ENCODE results near the gene CALD1.

Gene CALD1

GRCh38 chr7:134927076-134927475, 147.6 kb downstream of the CALD1 start:
- Histone ChIP-seq H3K9me3 (no peaks in the 10 kb centered on the region), H3K27me3 (no peaks in the 10 kb centered on the region), H3K4me1 (no peaks in the 10 kb centered on the region), H3K4me3 (ENCODE audit: low read depth, low read length) (no peak overlapping the region), H3K36me3 (peaks cover 4% of the 10 kb centered on the region; the same call in 1 of the 2 replicates)
- TF ChIP-seq, protein P1, sequence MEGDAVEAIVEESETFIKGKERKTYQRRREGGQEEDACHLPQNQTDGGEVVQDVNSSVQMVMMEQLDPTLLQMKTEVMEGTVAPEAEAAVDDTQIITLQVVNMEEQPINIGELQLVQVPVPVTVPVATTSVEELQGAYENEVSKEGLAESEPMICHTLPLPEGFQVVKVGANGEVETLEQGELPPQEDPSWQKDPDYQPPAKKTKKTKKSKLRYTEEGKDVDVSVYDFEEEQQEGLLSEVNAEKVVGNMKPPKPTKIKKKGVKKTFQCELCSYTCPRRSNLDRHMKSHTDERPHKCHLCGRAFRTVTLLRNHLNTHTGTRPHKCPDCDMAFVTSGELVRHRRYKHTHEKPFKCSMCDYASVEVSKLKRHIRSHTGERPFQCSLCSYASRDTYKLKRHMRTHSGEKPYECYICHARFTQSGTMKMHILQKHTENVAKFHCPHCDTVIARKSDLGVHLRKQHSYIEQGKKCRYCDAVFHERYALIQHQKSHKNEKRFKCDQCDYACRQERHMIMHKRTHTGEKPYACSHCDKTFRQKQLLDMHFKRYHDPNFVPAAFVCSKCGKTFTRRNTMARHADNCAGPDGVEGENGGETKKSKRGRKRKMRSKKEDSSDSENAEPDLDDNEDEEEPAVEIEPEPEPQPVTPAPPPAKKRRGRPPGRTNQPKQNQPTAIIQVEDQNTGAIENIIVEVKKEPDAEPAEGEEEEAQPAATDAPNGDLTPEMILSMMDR (IDR thresholded peaks at IDR 0.05; ENCODE audit: low read depth, low read length): no peak
- DNase-seq: no peak

GRCh38 chr7:134927723-134928122, 148.3 kb downstream of the CALD1 start:
- DNase-seq: no peak

GRCh38 chr7:134928554-134928953, 149.1 kb downstream of the CALD1 start:
- Histone ChIP-seq H3K27me3 (no peaks in the 10 kb centered on the region), H3K36me3 (peaks cover 14% of the 10 kb centered on the region), H3K4me1 (no peaks in the 10 kb centered on the region), H3K4me3 (ENCODE audit: low read depth, low read length) (no peak overlapping the region), H3K9me3 (no peaks in the 10 kb centered on the region)
- DNase-seq: no peak
- TF ChIP-seq, protein P1 (IDR thresholded peaks at IDR 0.05; ENCODE audit: low read depth, low read length): no peak

More at GRCh38 chr7:134927723-134928122, 148.3 kb downstream of the CALD1 start:
- peaks cover 6% of the 10 kb centered on the region for H3K36me3 ChIP-seq
- no peaks in the 10 kb centered on the region for H3K27me3 ChIP-seq
- no peaks in the 10 kb centered on the region for H3K4me1 ChIP-seq
- TF ChIP-seq, protein P1 (IDR thresholded peaks at IDR 0.05; ENCODE audit: low read depth, low read length): no peak
- H3K4me3 ChIP-seq (ENCODE audit: low read depth, low read length): no peak overlapping the region
- no peaks in the 10 kb centered on the region for H3K9me3 ChIP-seq

DNA sequence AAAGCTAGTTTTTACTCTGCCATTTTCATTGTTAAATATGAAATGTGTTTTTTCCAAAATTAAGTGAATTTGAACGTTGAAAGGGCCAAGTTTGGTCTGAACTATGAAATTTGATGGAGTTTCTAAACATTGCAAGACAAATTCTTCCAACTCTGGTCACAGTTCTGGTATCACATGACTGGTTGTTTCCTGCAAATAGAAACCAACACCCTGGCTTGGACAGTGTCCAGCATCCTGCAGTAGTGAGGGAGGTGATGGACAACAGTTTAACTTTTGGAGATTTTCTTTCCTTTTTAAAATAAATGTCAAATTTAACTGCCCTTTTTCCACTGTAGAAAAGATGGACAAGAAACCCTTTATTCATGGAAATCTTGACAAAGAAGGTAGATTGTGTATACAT, 152.1 kb downstream of the CALD1 start:
- TF ChIP-seq, protein P1 (IDR thresholded peaks at IDR 0.05; ENCODE audit: low read depth, low read length): no peak
- Histone ChIP-seq H3K4me1 (no peaks in the 10 kb centered on the region), H3K36me3 (peaks cover 31% of the 10 kb centered on the region), H3K4me3 (ENCODE audit: low read depth, low read length) (no peak overlapping the region), H3K9me3 (no peaks in the 10 kb centered on the region), H3K27me3 (no peaks in the 10 kb centered on the region)
- DNase-seq: no peak

GRCh38 chr7:134932707-134933370, 153.4 kb downstream of the CALD1 start:
- Histone ChIP-seq H3K9me3 (no peaks in the 10 kb centered on the region), H3K4me3 (ENCODE audit: low read depth, low read length) (no peak overlapping the region), H3K4me1 (no peaks in the 10 kb centered on the region), H3K36me3 (peaks cover 31% of the 10 kb centered on the region), H3K27me3 (no peaks in the 10 kb centered on the region)
- TF ChIP-seq, protein P1 (IDR thresholded peaks at IDR 0.05; ENCODE audit: low read depth, low read length): no peak
- no peak for DNase-seq

DNA sequence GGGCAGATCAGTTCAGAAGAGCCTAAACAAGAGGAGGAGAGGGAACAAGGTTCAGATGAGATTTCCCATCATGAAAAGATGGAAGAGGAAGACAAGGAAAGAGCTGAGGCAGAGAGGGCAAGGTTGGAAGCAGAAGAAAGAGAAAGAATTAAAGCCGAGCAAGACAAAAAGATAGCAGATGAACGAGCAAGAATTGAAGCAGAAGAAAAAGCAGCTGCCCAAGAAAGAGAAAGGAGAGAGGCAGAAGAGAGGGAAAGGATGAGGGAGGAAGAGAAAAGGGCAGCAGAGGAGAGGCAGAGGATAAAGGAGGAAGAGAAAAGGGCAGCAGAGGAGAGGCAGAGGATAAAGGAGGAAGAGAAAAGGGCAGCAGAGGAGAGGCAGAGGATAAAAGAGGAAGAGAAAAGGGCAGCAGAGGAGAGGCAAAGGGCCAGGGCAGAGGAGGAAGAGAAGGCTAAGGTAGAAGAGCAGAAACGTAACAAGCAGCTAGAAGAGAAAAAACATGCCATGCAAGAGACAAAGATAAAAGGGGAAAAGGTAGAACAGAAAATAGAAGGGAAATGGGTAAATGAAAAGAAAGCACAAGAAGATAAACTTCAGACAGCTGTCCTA, 154.1 kb downstream of the CALD1 start:
- H3K9me3 ChIP-seq: no peaks in the 10 kb centered on the region
- TF ChIP-seq, protein P1 (IDR thresholded peaks at IDR 0.05; ENCODE audit: low read depth, low read length): no peak
- no peaks in the 10 kb centered on the region for H3K27me3 ChIP-seq
- no peak for DNase-seq
- no peaks in the 10 kb centered on the region for H3K4me1 ChIP-seq
- no peak overlapping the region for H3K4me3 ChIP-seq (ENCODE audit: low read depth, low read length)
- H3K36me3 ChIP-seq: peaks cover 31% of the 10 kb centered on the region

All from BE2C (cell line).